Activated T-cell treated with anti-CD3 and anti-CD28 coated beads, Interleukin-2, amount 50 U/mL, for 4 hours (primary cell): Measurements from ENCODE around the gene AFM. TPM values are rescaled to one million over a fixed set of nuclear protein-coding genes. Genes with fewer than 3 reads are reported as not detected.

Experiments used
- ATAC-seq, 2 donors: fragments of 200-7000 bp; cut with Tn5 transposase; one replicate each; pipeline ENCODE4 v1.10.0; 2021
- DNase-seq: peaks from one replicate; pipeline ENCODE4 v3.0.0-alpha.2; 2020
- H3K27me3 Mint-ChIP-seq: one replicate; pipeline ENCODE4 v1.8.0; 2021; ENCODE audit warnings: low read depth, mixed read lengths
- H3K36me3 Mint-ChIP-seq: one replicate; pipeline ENCODE4 v1.8.0; 2022; ENCODE audit warnings: mixed read lengths; ENCODE audit not compliant: insufficient read depth
- H3K4me1 Mint-ChIP-seq: one replicate; pipeline ENCODE4 v1.8.0; 2021; ENCODE audit warnings: low read depth, mixed read lengths
- H3K4me3 Mint-ChIP-seq: one replicate; pipeline ENCODE4 v1.8.0; 2021; ENCODE audit warnings: mild to moderate bottlenecking, moderate library complexity, mixed read lengths
- H3K9me3 Mint-ChIP-seq: one replicate; pipeline ENCODE4 v1.8.0; 2021; ENCODE audit warnings: mixed read lengths
- total RNA-seq, 3 donors: library from RNA; stranded (reverse); gene quantifications; one replicate each; pipeline ENCODE4 v1.2.1, GENCODE V29; 2021

AFM gene
- total RNA-seq, 3 donors from 2014 or later, result not detected

- Mint-ChIP-seq H3K4me1 (no peaks in the 10 kb centered on the region), H3K9me3 (no peaks in the 10 kb centered on the region), H3K36me3 (no peaks in the 10 kb centered on the region), H3K4me3 (no peak overlapping the region), H3K27me3 (peaks cover 8% of the 10 kb centered on the region)
- no peak for DNase-seq
- no peak for ATAC-seq
Measured at GRCh38 chr4:73456177-73457022, 25.1 kb upstream of the AFM start.

GRCh38 chr4:73458184-73459047 lies 23.1 kb upstream of the AFM start:
- ATAC-seq, result no peak
- no peak for DNase-seq
- Mint-ChIP-seq H3K27me3 (peaks cover 8% of the 10 kb centered on the region), H3K4me1 (no peaks in the 10 kb centered on the region), H3K9me3 (no peaks in the 10 kb centered on the region), H3K36me3 (no peaks in the 10 kb centered on the region), H3K4me3 (no peak overlapping the region)

GRCh38 chr4:73459048-73459421 lies 22.5 kb upstream of the AFM start:
- DNase-seq (no peak), ATAC-seq (no peak)
- Mint-ChIP-seq H3K27me3 (peaks cover 8% of the 10 kb centered on the region), H3K36me3 (no peaks in the 10 kb centered on the region), H3K9me3 (no peaks in the 10 kb centered on the region), H3K4me1 (no peaks in the 10 kb centered on the region), H3K4me3 (no peak overlapping the region)

- peaks cover 8% of the 10 kb centered on the region for H3K27me3 Mint-ChIP-seq
- H3K9me3 Mint-ChIP-seq, result no peaks in the 10 kb centered on the region
- no peaks in the 10 kb centered on the region for H3K36me3 Mint-ChIP-seq
- no peak for ATAC-seq
- no peak overlapping the region for H3K4me3 Mint-ChIP-seq
- no peak for DNase-seq
- H3K4me1 Mint-ChIP-seq, result no peaks in the 10 kb centered on the region
Measured at GRCh38 chr4:73460913-73461522, 20.5 kb upstream of the AFM start.

- H3K27me3 Mint-ChIP-seq, result no peaks in the 10 kb centered on the region
- no peak overlapping the region for H3K4me3 Mint-ChIP-seq
- DNase-seq (no peak), ATAC-seq (no peak)
- peaks cover 8% of the 10 kb centered on the region for H3K9me3 Mint-ChIP-seq
- no peaks in the 10 kb centered on the region for H3K4me1 Mint-ChIP-seq
- H3K36me3 Mint-ChIP-seq, result no peaks in the 10 kb centered on the region
Measured at GRCh38 chr4:73468170-73468569, 13.4 kb upstream of the AFM start.

DNA sequence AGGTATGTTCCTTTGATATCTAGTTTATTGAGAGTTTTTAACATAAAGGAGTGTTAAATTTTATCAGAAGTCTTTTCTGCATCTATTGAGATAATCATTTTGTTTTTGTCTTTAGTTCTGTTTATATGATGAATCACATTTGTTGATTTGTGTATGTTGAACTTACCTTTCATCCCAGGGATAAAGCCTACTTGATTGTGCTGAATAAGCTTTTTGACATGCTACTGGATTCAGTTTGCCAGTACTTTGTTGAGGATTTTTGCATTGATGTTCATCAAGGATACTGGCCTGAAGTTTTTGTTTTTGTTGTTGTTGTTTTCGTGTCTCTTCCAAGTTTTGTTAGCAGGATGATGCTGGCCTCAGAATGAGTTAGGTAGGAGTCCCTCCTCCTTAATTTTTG lies 10.8 kb upstream of the AFM start:
- DNase-seq (no peak), ATAC-seq (no peak)
- Mint-ChIP-seq H3K27me3 (no peaks in the 10 kb centered on the region), H3K9me3 (peaks cover 11% of the 10 kb centered on the region), H3K4me1 (no peaks in the 10 kb centered on the region), H3K4me3 (no peak overlapping the region), H3K36me3 (no peaks in the 10 kb centered on the region)

GRCh38 chr4:73477176-73477575 lies 4.4 kb upstream of the AFM start:
- DNase-seq (no peak), ATAC-seq (no peak)
- H3K4me3 Mint-ChIP-seq, result no peak overlapping the region
- peaks cover 11% of the 10 kb centered on the region for H3K9me3 Mint-ChIP-seq
- H3K4me1 Mint-ChIP-seq, result no peaks in the 10 kb centered on the region
- no peaks in the 10 kb centered on the region for H3K27me3 Mint-ChIP-seq
- no peaks in the 10 kb centered on the region for H3K36me3 Mint-ChIP-seq

- Mint-ChIP-seq H3K36me3 (no peaks in the 10 kb centered on the region), H3K9me3 (no peaks in the 10 kb centered on the region), H3K4me1 (no peaks in the 10 kb centered on the region), H3K4me3 (no peak overlapping the region), H3K27me3 (no peaks in the 10 kb centered on the region)
- DNase-seq (no peak), ATAC-seq (no peak)
Measured at GRCh38 chr4:73479323-73479722, 2.2 kb upstream of the AFM start.

DNA sequence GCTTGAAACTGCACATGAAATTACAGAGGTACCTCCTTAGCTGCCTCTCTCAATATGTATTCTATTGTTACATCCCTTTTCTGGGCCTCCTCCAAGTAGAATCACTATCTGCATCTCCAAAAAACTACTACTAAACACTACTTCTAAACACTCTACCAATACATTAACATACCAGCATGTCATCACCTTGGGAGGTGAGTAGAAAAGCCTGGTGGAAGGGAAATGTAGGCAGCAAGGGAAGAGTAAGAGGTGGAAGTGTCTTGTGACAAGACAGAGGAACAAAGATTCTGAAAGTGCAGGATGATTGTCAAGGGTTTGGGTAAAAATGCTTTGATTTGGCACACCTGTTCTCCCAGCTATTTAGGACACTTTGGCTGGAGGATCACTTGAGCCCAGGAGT lies 3.5 kb downstream of the AFM start:
- H3K4me1 Mint-ChIP-seq, result no peaks in the 10 kb centered on the region
- no peaks in the 10 kb centered on the region for H3K27me3 Mint-ChIP-seq
- no peaks in the 10 kb centered on the region for H3K9me3 Mint-ChIP-seq
- no peaks in the 10 kb centered on the region for H3K36me3 Mint-ChIP-seq
- no peak overlapping the region for H3K4me3 Mint-ChIP-seq
- ATAC-seq, result no peak
- DNase-seq, result no peak

GRCh38 chr4:73485596-73485995 lies 4.1 kb downstream of the AFM start:
- Mint-ChIP-seq H3K4me3 (no peak overlapping the region), H3K4me1 (no peaks in the 10 kb centered on the region), H3K36me3 (no peaks in the 10 kb centered on the region), H3K9me3 (no peaks in the 10 kb centered on the region), H3K27me3 (no peaks in the 10 kb centered on the region)
- ATAC-seq, result no peak
- no peak for DNase-seq

DNA sequence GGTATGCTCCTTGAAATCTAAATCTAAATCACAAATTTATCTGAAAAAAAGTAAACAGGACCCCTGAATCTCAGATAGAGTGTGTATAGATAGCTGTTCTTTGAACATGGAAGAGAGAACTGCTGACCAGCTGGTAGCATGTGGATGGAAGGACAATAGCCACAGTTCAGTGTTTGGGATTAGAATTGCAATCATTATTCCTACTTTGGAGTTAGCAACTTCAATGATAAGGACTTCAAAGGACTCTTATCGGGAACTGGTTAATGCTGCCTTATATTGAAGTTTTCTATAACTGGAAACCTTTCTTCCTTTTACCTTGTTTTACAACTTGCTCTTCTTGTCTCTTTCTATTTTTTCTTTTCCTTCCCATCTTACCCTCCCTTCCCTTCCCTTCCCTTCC lies 5.0 kb downstream of the AFM start:
- no peaks in the 10 kb centered on the region for H3K4me1 Mint-ChIP-seq
- no peaks in the 10 kb centered on the region for H3K27me3 Mint-ChIP-seq
- H3K36me3 Mint-ChIP-seq, result no peaks in the 10 kb centered on the region
- no peak overlapping the region for H3K4me3 Mint-ChIP-seq
- DNase-seq, result no peak
- ATAC-seq, result no peak
- no peaks in the 10 kb centered on the region for H3K9me3 Mint-ChIP-seq

DNA sequence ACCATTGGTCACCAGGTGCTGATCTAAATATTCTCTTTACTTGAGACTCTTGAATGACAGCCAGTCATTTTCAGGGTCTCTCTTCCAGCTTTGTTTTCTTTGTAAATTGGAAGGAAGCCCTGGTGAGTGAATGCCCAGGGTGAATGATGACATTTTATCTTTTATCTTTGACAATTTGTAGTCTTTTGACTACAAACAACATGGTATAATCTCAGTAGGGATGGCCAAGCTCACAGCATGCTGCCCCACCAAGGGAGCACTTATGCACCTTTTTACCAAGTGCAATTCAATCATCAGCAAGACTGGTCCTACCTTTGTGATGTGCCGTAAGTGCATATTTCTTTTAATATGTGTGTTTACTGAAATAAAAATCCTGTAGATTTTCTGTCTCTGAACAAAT lies 5.7 kb downstream of the AFM start:
- no peaks in the 10 kb centered on the region for H3K27me3 Mint-ChIP-seq
- no peaks in the 10 kb centered on the region for H3K36me3 Mint-ChIP-seq
- ATAC-seq (no peak), DNase-seq (no peak)
- no peak overlapping the region for H3K4me3 Mint-ChIP-seq
- H3K4me1 Mint-ChIP-seq, result no peaks in the 10 kb centered on the region
- H3K9me3 Mint-ChIP-seq, result no peaks in the 10 kb centered on the region

GRCh38 chr4:73499996-73500765 lies 18.6 kb downstream of the AFM start:
- Mint-ChIP-seq H3K27me3 (no peaks in the 10 kb centered on the region), H3K4me3 (no peak overlapping the region)
- no peak for ATAC-seq

DNA sequence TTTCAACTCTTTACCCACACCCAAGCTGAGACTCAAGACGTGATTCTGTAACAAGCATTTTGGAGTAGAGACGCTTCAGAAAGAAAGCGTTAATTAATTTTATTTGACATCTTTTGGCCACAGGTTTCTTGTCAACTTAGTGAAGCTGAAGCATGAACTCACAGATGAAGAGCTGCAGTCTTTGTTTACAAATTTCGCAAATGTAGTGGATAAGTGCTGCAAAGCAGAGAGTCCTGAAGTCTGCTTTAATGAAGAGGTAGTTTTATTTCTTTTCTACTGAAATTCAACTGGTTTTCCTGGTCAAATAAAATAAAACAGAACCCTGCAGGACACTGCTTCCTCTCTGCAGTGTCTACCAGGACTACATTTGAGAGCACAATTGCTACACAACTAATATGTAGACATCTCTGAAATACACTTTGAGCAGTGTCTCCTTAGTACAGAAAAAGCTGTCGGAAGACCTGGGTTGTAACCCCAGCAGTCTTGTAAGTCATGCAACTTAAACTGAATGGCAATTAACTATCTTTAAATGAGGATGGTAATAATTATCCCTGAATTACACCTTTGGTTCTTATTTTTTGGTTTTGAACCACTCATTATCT lies 20.2 kb downstream of the AFM start:
- H3K4me1 Mint-ChIP-seq, result peaks cover 3% of the 10 kb centered on the region
- H3K9me3 Mint-ChIP-seq, result no peaks in the 10 kb centered on the region
- DNase-seq (no peak), ATAC-seq (no peak)
- no peaks in the 10 kb centered on the region for H3K27me3 Mint-ChIP-seq
- H3K4me3 Mint-ChIP-seq, result no peak overlapping the region
- H3K36me3 Mint-ChIP-seq, result no peaks in the 10 kb centered on the region

More at GRCh38 chr4:73499996-73500765, 18.6 kb downstream of the AFM start:
- H3K36me3 Mint-ChIP-seq, result no peaks in the 10 kb centered on the region
- no peaks in the 10 kb centered on the region for H3K9me3 Mint-ChIP-seq
- H3K4me1 Mint-ChIP-seq, result peaks cover 3% of the 10 kb centered on the region
- no peak for DNase-seq
